ENCODE results near the gene IGFALS. TPM values are rescaled to one million over a fixed set of nuclear protein-coding genes. Genes with fewer than 3 reads are reported as not detected.

IGFALS gene
- total and polyA plus RNA-seq, 2 of the 4 experiments (the other 2 are of a cell fraction): not detected

DNA sequence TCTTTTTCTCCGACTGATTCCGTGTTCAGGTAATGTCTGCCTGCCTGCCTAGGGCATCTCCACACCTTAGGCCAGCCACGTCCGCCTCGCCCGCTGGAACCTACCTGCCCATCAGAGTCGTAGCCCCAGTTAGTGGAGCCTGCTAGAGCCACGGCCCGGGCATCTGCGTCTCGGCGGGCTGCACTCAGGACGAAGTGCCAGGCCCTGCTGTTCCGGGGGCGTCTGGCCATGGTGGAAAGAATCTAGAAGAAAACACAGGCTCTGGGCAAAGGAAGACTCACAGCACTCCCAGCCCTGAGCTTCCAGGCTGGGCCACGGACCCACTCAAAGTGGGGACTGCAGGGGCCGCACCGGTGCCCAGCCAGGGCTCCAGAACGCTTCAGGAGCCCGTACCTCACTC lies 12.3 kb downstream of the IGFALS start:
- H2AK9ac ChIP-seq (replicated peaks; ENCODE audit: low read depth, low read length, poor library complexity): peak overlapping the region; percentile 7

More for the DNA sequence above, 12.3 kb downstream of the IGFALS start:
- WGBS, 2 experiments (ENCODE audit: extremely low coverage in 2 of 2, insufficient read length in 1 of 2): 76% methylated on average over 12 of the region's 20 CpGs; no CpG with 5 or more reads in 1 of the 2 experiments
- H3K56ac ChIP-seq (ENCODE audit: extremely low read depth, insufficient read depth, low read length): no peak overlapping the region
- H4K91ac ChIP-seq (ENCODE audit: insufficient read depth, low read depth, low read length): no peak overlapping the region
- H3K9me3 ChIP-seq (ENCODE audit: control insufficient read depth, insufficient read depth, low read length): no peaks in the 10 kb centered on the region
- H3K4me3 ChIP-seq (ENCODE audit: insufficient read depth, low read depth, low read length): peak overlapping the region; percentile 79
- no peak overlapping the region; the same call in 1 of the 2 replicates for H3K27ac ChIP-seq (ENCODE audit: insufficient read depth, low read length)
- H4K8ac ChIP-seq (ENCODE audit: low read depth in 2 of 2, low read length in 2 of 2): no peak overlapping the region
- H2AFZ ChIP-seq (replicated peaks; ENCODE audit: low read length, poor library complexity): peak overlapping the region; percentile 0
- no peak overlapping the region for H3K4ac ChIP-seq (ENCODE audit: low read depth, low read length)
- CTCF ChIA-PET: no interaction called here
- no peak overlapping the region for H3K23ac ChIP-seq (ENCODE audit: low read depth, low read length)
- H3K9ac ChIP-seq (ENCODE audit: low read depth, low read length): 0 out of 2 replicates have a peak overlapping the region, but pooled peaks have one; percentile 66
- peak overlapping the region; percentile 75 for H3K4me2 ChIP-seq (ENCODE audit: low read depth, low read length)
- in situ Hi-C loops (cut with MboI; ENCODE audit: low sequenced_read_pairs) (no loop called here), dilution Hi-C loops (cut with HindIII; ENCODE audit: low sequenced_read_pairs, unreplicated experiment) (no loop called here), intact Hi-C loops (cut with micrococcal nuclease) (loop anchor here (5.0 kb wide), 1 partner anchor 46 kb away; the partner anchor contains the start of genes FAHD1 and HAGH)
- no peak overlapping the region for H4K5ac ChIP-seq (ENCODE audit: low read depth, low read length)
- TF ChIP-seq ELK1 (IDR thresholded peaks at IDR 0.05; ENCODE audit: borderline replicate concordance, low read depth, low read length) (no peak), CTCF (conservative IDR thresholded peaks at IDR 0.05; ENCODE audit: low read depth, low read length) (no peak), BHLHE40 (IDR thresholded peaks at IDR 0.05; ENCODE audit: low read depth, low read length) (no peak), POLR2A (IDR thresholded peaks at IDR 0.05; ENCODE audit: low read depth, low read length) (no peak), USF2 (IDR thresholded peaks at IDR 0.05; ENCODE audit: low read depth, low read length) (no peak), NFE2L2 (IDR thresholded peaks at IDR 0.05; ENCODE audit: low read depth, low read length) (no peak), FOS (IDR thresholded peaks at IDR 0.05; ENCODE audit: low read depth, low read length) (no peak), RCOR1 (IDR thresholded peaks at IDR 0.05; ENCODE audit: insufficient replicate concordance, low read length) (no peak), SMC3 (IDR thresholded peaks at IDR 0.05; ENCODE audit: low read depth, low read length) (no peak), MXI1 (IDR thresholded peaks at IDR 0.05; ENCODE audit: borderline replicate concordance, low read depth, low read length) (no peak), RAD21 (IDR thresholded peaks at IDR 0.05; ENCODE audit: low read length) (no peak), RFX5 (IDR thresholded peaks at IDR 0.05; ENCODE audit: low read depth, low read length) (no peak), MAFK (IDR thresholded peaks at IDR 0.05; ENCODE audit: low read depth, low read length) (no peak), MAZ (IDR thresholded peaks at IDR 0.05; ENCODE audit: borderline replicate concordance, low read depth, low read length) (no peak), CEBPB (IDR thresholded peaks at IDR 0.05; ENCODE audit: low read depth, low read length) (no peak), CHD1 (IDR thresholded peaks at IDR 0.05; ENCODE audit: low read depth, low read length) (no peak)
- peaks cover 17 to 63% of the 10 kb centered on the region in 2 experiments for H3K79me1 ChIP-seq (ENCODE audit: low read depth in 1 of 2, low read length in 2 of 2)
- POLR2A ChIA-PET (ENCODE audit: unreplicated experiment): no interaction called here
- H4K20me1 ChIP-seq (ENCODE audit: insufficient read depth, low read length): peaks cover 34% of the 10 kb centered on the region
- peaks cover 34% of the 10 kb centered on the region for H3K36me3 ChIP-seq (ENCODE audit: control insufficient read depth, insufficient read depth, low read length)
- H2BK5ac ChIP-seq (ENCODE audit: low read depth, low read length, poor library complexity, severe bottlenecking): no peak overlapping the region
- no peak overlapping the region for H2BK120ac ChIP-seq (ENCODE audit: low read depth, low read length)
- no peak overlapping the region for H3K14ac ChIP-seq (replicated peaks; ENCODE audit: low read depth, low read length)
- H2BK20ac ChIP-seq (ENCODE audit: low read depth, low read length): no peak overlapping the region
- H3K9me1 ChIP-seq (ENCODE audit: insufficient read depth, low read length): peaks cover 7% of the 10 kb centered on the region; the same call in 1 of the 2 replicates
- H2AK5ac ChIP-seq (ENCODE audit: low read depth, low read length): no peak overlapping the region
- H2BK15ac ChIP-seq (ENCODE audit: low read depth, low read length): no peak overlapping the region
- no TSS peak for BruUV-seq (replicated peaks)
- no peak for DNase-seq
- H3K27me3 ChIP-seq (ENCODE audit: control insufficient read depth, insufficient read depth, low read length): no peaks in the 10 kb centered on the region
- peaks cover 3% of the 10 kb centered on the region; the same call in 1 of the 2 replicates for H3K4me1 ChIP-seq (ENCODE audit: control insufficient read depth, insufficient read depth, low read length)
- no peak overlapping the region for H3K18ac ChIP-seq (ENCODE audit: low read depth, low read length)
- ATAC-seq (ENCODE audit: low read depth): no peak
